H1 (cell line): ENCODE data around the gene PPP4R3A.

Experiments used
- CBX5 ChIP-seq: fragments of 300-800, 300-1000 bp; sonication (generic); IDR thresholded peaks from 2 replicates; pipeline ENCODE4 v1.7.1; 2016; ENCODE audit warnings: antibody characterized with exemption, low read length, low read depth
- CEBPB ChIP-seq: IDR thresholded peaks from 2 replicates; pipeline ENCODE4 v1.6.1; 2012; ENCODE audit warnings: low read depth, low read length
- EZH2 ChIP-seq: fragments of 200-600 bp; sonication (generic); IDR thresholded peaks from 2 replicates; pipeline ENCODE4 v1.7.1; 2012; ENCODE audit warnings: low read depth, mild to moderate bottlenecking, moderate library complexity, low read length, inconsistent platforms; ENCODE audit not compliant: severe bottlenecking
- GTF2F1 ChIP-seq: IDR thresholded peaks from 2 replicates; pipeline ENCODE4 v1.6.1; 2012; ENCODE audit warnings: low read depth, low read length, improper control_type of control experiment, borderline replicate concordance
- JUN ChIP-seq: IDR thresholded peaks from 2 replicates; pipeline ENCODE4 v1.6.1; 2011; ENCODE audit warnings: low read depth, mild to moderate bottlenecking, improper control_type of control experiment, low read length
- KDM1A ChIP-seq: fragments of 200-600, 300-600 bp; sonication (generic); IDR thresholded peaks from 2 replicates; pipeline ENCODE4 v1.7.1; 2016; ENCODE audit warnings: mild to moderate bottlenecking, low read length, borderline replicate concordance
- RXRA ChIP-seq: IDR thresholded peaks from 2 replicates; pipeline ENCODE4 v1.6.1; 2011; ENCODE audit warnings: low read depth, mild to moderate bottlenecking, low read length, moderate library complexity; ENCODE audit not compliant: insufficient read depth
- TAF1 ChIP-seq: IDR thresholded peaks from 2 replicates; pipeline ENCODE4 v1.6.1; 2011; ENCODE audit warnings: mild to moderate bottlenecking, low read depth, low read length
- TF ChIP-seq, protein P1 (sequence below), 3 experiments: IDR thresholded peaks; 1 replicate in 2 of 3; 2 replicates in 1 of 3; pipeline versions ENCODE4 v1.5.1 to v1.6.1; 2011; ENCODE audit warnings: low read length in 3 of 3, mild to moderate bottlenecking in 3 of 3, inconsistent platforms in 2 of 3, low read depth in 1 of 3, moderate library complexity in 1 of 3; ENCODE audit not compliant: insufficient read depth in 1 of 3; ENCODE audit errors: control extremely low read depth in 1 of 3

DNA sequence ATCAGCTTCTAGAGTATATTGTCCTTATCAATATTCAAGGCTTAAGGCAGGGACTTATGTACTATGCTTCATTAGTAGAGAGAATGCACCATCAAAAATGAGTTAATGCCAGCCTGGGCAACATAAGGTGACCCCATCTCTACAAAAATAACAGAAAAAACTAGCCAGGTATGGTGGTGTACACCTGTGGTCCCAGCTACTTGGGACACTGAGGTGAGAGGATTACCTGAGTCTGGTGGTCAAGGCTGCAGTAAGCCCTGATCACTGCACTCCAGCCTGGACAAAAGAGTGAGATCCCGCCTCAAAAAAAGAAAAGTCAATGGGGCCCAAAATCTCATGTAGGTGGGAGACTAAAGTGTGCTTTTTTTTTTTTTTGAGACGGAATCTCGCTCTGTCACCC is 8.8 kb downstream of the PPP4R3A start:
- TF ChIP-seq GTF2F1 (no peak), TAF1 (no peak), EZH2 (no peak), CBX5 (no peak), KDM1A (no peak), JUN (no peak), CEBPB (no peak), RXRA (no peak)
- TF ChIP-seq, protein P1, sequence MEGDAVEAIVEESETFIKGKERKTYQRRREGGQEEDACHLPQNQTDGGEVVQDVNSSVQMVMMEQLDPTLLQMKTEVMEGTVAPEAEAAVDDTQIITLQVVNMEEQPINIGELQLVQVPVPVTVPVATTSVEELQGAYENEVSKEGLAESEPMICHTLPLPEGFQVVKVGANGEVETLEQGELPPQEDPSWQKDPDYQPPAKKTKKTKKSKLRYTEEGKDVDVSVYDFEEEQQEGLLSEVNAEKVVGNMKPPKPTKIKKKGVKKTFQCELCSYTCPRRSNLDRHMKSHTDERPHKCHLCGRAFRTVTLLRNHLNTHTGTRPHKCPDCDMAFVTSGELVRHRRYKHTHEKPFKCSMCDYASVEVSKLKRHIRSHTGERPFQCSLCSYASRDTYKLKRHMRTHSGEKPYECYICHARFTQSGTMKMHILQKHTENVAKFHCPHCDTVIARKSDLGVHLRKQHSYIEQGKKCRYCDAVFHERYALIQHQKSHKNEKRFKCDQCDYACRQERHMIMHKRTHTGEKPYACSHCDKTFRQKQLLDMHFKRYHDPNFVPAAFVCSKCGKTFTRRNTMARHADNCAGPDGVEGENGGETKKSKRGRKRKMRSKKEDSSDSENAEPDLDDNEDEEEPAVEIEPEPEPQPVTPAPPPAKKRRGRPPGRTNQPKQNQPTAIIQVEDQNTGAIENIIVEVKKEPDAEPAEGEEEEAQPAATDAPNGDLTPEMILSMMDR (IDR thresholded peaks at IDR 0.05; ENCODE audit: control extremely low read depth in 1 of 3, insufficient read depth in 1 of 3, low read depth in 1 of 3, low read length in 3 of 3) = no peak
